Activated CD8-positive, alpha-beta memory T cell treated with anti-CD3 and anti-CD28 coated beads for 1 hour (primary cell): ENCODE data around the gene NLRP4.
"Not testable (repeated sequence)": the region's sequence is repeated elsewhere in the genome, so short reads cannot be mapped to it uniquely, and the experiment has no call there.

Experiments used
- DNase-seq, 2 donors: peaks; one replicate each; pipeline ENCODE4 v3.0.0-alpha.2; 2020; ENCODE audit warnings: low read depth in 1 of 2; ENCODE audit errors: extremely low read depth in 1 of 2

The NLRP4 gene

DNA sequence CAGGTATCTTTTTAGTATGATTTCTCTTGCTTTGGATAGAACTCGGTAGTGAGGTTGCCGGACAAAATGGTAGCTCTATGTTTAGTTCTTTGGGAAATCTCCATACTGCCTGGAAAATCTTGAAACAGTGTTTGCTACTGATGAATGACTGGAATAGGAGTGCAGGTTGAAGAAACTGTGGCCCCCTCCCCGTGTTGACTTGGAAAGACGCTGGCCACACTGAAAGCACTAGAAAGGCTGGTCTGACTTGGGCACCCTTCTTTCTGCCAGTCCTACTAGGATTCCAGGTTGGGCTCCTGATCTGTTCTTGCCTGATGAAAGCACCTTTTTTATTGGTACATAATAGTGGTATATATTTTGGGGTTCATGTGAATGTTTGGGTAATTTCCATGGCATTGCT is 46.3 kb downstream of the NLRP4 start:
- DNase-seq: no peak

GRCh38 chr19:55898911-55899310 is 62.6 kb downstream of the NLRP4 start:
- DNase-seq: no peak

DNA sequence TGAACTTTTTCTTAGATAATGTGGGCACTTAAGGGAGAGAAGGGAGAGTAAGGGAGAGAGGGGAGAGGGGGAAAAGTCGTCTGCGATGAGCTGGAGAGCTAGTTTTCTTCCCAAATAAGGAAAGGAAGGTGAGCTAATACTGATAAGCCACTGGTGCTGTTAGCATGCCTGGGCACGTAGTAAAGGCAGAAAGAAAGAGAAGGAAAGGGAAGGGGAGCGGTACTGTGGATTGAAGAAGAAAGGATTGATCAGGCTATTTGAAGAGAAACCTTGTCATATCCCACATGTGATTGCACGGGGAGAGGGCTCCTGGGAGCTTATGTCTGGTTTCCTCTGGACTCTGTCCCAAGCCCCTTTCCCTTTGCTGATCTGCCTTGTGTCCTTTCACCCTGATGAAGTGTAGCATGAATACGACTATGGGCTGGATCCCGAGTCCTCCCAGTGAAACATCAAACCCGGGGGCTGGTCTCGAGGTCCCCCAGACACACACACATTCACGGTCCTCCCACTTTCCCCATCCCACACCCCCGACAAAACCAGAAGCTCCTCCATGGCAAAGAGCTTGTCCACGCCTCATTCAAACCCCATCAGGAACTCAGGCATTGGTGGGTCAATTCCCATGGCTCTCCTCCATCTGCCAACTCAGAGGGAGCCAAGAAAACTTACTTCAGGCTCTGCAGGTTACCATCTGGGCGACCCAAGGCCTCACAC is 65.2 kb downstream of the NLRP4 start:
- DNase-seq: no peak

- DNase-seq: no peak
Observed at GRCh38 chr19:55902080-55902751, 65.9 kb downstream of the NLRP4 start.

DNA sequence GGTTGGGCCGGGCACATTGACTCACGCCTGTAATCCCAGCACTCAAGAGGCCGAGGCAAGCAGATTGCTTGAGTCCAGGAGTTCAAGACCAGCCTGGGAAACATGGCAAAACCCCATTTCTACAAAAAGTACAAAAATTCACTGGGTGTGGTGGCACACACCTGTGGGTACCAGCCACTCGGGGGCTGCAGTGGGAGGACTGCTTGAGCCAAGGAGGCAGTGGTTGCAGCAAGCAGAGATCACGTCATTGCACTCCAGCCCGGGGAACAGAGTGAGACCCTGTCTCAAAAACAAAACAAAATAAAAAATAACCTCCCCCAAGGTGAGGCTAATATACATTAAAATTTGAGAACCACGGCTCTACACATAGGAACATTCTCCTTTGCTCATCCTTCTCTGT is 70.9 kb downstream of the NLRP4 start:
- no peak for DNase-seq

DNA sequence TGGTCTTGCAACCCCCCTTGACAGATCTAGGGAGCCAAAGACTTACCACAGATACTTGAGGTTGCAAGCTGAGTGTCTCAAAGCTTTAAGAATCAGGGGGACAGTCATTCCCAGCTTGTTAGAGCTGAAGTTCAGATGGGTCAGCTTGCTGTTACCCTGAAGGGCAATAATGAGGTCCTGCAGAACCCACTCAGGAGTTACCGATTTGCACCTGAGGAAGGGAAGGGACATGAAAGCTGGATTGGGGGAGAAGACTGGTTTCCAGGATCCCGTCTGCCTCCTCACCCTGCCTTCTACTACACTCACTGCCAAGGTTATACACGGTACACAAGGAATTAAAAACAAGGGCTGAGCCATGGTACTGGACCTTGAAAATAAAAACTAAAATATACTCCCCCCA is 71.4 kb downstream of the NLRP4 start:
- no peak for DNase-seq

GRCh38 chr19:55909801-55910200 is 73.5 kb downstream of the NLRP4 start:
- DNase-seq: no peak

DNA sequence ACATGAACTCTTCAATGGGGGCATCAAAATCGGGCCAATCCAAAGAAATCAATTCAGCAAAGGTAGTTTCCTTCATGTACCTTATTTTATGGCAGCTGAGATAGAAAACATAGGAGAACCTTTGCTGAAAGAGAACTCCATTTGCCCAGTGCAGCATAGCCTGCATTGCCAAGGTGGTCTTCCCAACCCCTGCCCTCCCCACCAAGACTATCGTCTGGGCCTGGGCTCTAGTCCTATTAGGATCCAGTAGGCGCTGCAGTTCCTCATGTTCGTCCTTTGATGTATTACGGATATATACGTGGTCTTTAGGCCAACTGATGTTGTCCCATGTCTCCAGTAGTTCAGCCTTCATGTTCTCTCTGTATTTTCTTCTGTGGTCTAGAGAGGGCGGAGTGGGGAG is 76.6 kb downstream of the NLRP4 start:
- no peak for DNase-seq

- no peak for DNase-seq
Observed at GRCh38 chr19:55913643-55914268, 77.4 kb downstream of the NLRP4 start.

GRCh38 chr19:55923556-55923955 is 87.2 kb downstream of the NLRP4 start:
- no peak for DNase-seq

GRCh38 chr19:55927991-55928390 is 91.7 kb downstream of the NLRP4 start:
- DNase-seq: no peak

GRCh38 chr19:55929258-55929657 is 92.9 kb downstream of the NLRP4 start:
- not testable (repeated sequence) for DNase-seq

- no peak for DNase-seq
Observed at GRCh38 chr19:55930996-55931515, 94.7 kb downstream of the NLRP4 start.
